ENCODE results near the gene MKI67. TPM values are rescaled to one million over a fixed set of nuclear protein-coding genes. Genes with fewer than 3 reads are reported as not detected.

Gene MKI67
- total and polyA plus RNA-seq, 9 donors: 14.4 to 52.3 (median 38.2) TPM

DNA sequence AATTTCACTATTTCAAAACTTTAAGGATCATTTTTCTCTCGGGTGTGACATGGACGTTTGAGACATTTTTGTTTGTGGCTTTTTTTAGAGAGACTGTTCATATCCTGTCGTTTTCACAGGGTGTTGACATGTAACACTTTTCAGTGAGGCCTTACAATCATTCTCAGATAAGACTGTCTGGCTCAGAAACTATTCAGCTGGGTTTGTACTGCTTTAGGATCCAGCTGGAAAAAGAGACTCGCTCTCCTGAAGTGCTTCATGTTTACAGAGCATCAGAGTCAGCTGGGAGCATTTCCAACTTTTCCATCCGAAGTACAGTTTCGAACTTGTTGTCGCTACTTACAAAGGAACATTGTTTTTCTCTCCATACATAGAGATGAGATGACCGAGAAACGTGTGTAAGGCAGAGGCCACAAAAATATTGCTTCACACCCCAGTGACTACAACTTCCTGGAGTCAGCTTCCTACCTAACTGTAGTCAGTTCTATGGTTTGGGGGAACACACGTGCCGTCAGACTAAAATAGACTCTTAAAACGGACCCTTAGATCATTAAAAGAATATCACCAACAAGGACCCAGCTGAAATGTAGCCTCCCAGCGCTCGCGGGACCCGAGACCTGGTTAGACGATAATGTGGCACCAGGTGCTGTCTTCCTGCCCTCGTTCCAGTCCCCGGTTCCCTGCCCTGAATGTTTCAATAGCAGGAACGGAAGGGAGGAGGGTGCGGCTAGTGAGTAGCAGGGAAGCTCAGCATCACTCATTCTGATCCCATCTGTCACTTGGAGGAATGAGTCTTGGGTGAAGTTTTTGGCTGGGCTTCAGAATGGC, 78.0 kb downstream of the MKI67 start:
- WGBS (ENCODE audit: insufficient coverage): 44% methylated on average over 10 of the region's 21 CpGs
- Histone ChIP-seq H3K27me3 (ENCODE audit: control insufficient read depth, insufficient read depth, low read length) (no peaks in the 10 kb centered on the region), H3K4me3 (ENCODE audit: low read length) (peak overlapping the region; percentile 3), H3K4me1 (ENCODE audit: control insufficient read depth, insufficient read depth, low read length) (no peaks in the 10 kb centered on the region), H3K27ac (ENCODE audit: low read length) (peak overlapping the region; percentile 32), H3K9me3 (replicated peaks; ENCODE audit: control insufficient read depth, low read depth, low read length) (no peaks in the 10 kb centered on the region), H3K36me3 (ENCODE audit: control insufficient read depth, insufficient read depth, low read length) (peaks cover 4% of the 10 kb centered on the region)
- peak; percentile 70 for DNase-seq

DNA sequence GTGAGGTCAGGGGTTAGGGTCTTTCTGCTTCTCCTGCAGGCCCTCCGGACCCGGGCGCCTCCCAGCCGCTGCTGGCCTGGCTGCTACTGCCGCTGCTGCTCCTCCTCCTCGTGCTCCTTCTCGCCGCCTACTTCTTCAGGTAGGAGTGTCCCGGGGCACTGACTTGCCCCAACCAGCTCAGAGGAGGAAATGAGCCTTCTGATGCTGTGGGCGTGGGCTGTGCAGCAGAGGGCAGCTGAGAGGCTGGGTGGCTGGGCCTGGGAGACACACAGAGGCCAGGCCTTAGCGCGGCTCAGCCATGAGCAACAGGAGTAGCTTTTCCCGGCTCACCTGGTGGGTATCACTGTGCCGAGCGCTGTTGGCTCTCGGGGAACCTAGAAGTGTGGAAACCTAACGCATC, 78.9 kb downstream of the MKI67 start:
- 38% methylated on average over 16 of the region's 17 CpGs for WGBS (ENCODE audit: insufficient coverage)
- no peaks in the 10 kb centered on the region for H3K4me1 ChIP-seq (ENCODE audit: control insufficient read depth, insufficient read depth, low read length)
- H3K27ac ChIP-seq (ENCODE audit: low read length): peak overlapping the region; percentile 32

DNA sequence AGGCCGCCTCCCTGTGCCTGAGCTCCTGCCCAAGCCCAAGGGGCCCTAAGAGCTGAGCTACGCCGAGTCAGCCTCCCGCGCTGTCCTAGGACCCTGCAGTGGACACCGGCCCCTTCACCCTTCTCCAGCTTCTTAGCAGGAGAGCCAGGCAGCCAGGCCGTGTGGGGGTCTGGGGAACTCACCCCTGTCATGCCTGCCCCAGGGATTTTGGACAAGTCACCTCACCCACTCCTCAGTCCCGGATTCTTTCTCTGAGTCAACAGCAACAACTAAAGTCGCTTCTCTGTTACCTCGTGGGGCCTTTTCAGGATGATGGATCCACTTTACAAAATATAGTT, 79.3 kb downstream of the MKI67 start:
- Histone ChIP-seq H3K27ac (ENCODE audit: low read length) (no peak overlapping the region), H3K27me3 (ENCODE audit: control insufficient read depth, insufficient read depth, low read length) (no peaks in the 10 kb centered on the region), H3K36me3 (ENCODE audit: control insufficient read depth, insufficient read depth, low read length) (peaks cover 4% of the 10 kb centered on the region), H3K9me3 (replicated peaks; ENCODE audit: control insufficient read depth, low read depth, low read length) (no peaks in the 10 kb centered on the region), H3K4me3 (ENCODE audit: low read length) (no peak overlapping the region), H3K4me1 (ENCODE audit: control insufficient read depth, insufficient read depth, low read length) (no peaks in the 10 kb centered on the region)
- DNase-seq: no peak
- 90% methylated on average over 5 of the region's 10 CpGs for WGBS (ENCODE audit: insufficient coverage)

More for the DNA sequence above, 78.9 kb downstream of the MKI67 start:
- Histone ChIP-seq H3K4me3 (ENCODE audit: low read length) (peak overlapping the region; percentile 3), H3K27me3 (ENCODE audit: control insufficient read depth, insufficient read depth, low read length) (no peaks in the 10 kb centered on the region), H3K9me3 (replicated peaks; ENCODE audit: control insufficient read depth, low read depth, low read length) (no peaks in the 10 kb centered on the region), H3K36me3 (ENCODE audit: control insufficient read depth, insufficient read depth, low read length) (peaks cover 4% of the 10 kb centered on the region)
- peak; percentile 73 for DNase-seq

Other genes starting within 250 kb of the MKI67 start
- 0.09 TPM for gene CLRN3, start 233.5 kb downstream of the MKI67 start, total RNA-seq
- 1 to 10 TPM in 1 of 8 donors, under 1 TPM in 5, not detected in 2; 0.15 to 4.4 (median 0.28) TPM for gene CLRN3, start 233.5 kb downstream of the MKI67 start, polyA plus RNA-seq (ENCODE audit: insufficient read depth in 1 of 8, insufficient read length in 8 of 8, low replicate concordance in 1 of 8)
- 5.5 TPM for gene PTPRE, start 219.3 kb downstream of the MKI67 start, total RNA-seq
- 1 to 10 TPM; 3.3 to 6.3 (median 4.4) TPM for gene PTPRE, start 219.3 kb downstream of the MKI67 start, polyA plus RNA-seq (ENCODE audit: insufficient read depth in 1 of 8, insufficient read length in 8 of 8, low replicate concordance in 1 of 8)